GM18502 (cell line): Measurements from ENCODE around the gene PLCL2.

Experiments used
- ATAC-seq: cut with Tn5 transposase; IDR thresholded peaks from one replicate; pipeline ENCODE4 v1.9.1; 2021; ENCODE audit warnings: mild to moderate bottlenecking; ENCODE audit not compliant: unreplicated experiment, poor library complexity

The PLCL2 gene

DNA sequence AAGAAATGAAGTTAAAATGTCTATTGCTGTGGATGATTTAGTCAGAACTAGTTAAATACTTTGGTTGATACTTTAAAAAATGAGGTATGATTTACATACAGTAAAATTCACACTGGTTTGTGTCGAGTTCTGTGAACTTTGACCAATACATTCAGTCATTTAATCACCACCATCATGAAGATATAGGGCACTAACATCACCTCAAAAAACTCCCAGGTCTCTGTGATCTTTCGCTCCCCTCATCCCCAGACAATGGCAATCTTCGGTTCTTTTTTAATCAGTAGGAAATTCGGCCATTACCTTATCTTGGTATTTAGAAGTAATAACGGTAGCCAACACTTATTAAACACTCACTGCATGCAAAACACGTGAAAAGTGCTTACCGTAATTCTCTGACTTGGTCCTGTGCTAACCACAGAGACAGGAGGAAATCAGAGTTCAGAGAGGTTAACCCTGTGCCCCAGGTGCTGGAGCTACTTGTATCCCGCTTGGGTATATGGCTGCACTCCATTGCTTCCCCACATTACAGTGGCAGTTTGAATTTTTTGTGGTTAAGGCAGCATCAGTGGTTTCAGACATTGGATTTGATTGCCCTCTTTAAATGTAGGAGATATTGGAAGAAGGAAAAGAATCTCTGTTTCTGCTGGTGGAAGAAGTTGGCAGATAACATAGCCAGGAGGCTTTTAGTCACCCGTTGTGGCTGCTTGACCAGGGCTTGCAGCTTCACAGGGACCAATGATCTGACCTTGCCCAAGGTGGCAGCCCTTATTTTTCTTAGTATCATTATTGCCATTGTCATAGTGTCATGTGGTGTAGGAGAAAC, 4.2 kb downstream of the PLCL2 start:
- ATAC-seq = peak; percentile 47

DNA sequence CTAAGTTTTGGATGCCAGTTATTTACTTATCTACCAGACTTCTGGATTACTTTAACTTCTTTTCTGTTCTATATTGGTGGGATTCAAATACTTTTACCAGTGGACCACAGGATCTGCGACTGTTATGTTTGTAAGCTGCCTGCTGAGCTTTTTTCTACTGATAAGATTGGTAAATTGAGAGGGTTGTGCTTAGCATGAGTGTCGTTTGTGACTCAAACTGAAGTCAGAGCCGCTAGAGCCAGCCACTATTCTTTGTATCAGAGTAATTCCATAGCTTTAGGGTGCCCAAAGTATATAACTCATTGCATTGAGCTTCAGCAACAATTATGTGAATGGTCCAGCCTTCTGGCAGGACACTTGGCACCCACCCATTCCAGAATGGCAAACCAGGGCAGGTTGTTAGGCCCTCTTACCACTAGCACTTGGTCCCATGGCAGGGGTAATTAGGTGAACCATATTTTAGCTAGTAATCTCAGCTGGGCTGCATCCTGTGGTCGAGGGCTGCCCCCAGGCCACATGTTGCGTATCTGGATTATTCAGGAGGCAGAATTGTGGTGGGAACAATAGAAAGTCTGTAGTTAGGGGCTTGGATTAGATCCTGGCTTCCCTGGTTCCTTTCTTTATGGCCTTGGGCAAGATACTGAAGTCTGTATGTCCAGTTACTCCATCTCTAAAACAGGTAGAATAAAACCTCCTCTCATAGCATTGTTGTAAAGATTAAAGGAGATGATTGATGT, 6.0 kb downstream of the PLCL2 start:
- no peak for ATAC-seq

DNA sequence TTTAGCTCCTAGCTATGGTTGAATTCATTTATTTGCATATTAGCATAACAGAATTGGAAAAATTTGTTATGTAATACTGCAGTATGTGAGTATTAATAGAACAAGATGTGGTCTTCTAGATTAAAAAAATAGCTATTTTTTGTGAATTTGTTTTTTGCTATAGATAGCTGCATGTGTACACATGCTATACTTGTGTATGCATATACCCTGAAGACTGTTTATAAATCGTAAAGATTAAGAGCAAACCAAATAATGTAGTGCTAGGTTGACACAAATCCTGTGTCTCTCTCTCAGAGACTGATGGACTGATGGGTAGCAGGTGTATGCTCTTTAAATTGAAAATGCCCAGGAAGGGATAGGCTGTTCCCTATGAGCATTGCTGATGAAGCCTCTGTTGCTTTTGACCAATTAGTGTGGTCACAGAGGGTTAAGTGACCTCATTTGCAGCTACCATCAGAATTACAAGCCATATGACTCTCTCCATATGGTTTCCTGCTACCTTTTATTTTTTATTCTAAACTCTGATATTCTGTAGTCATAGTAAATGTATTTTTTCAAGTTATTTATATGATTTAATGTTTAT, 9.0 kb downstream of the PLCL2 start:
- no peak for ATAC-seq

DNA sequence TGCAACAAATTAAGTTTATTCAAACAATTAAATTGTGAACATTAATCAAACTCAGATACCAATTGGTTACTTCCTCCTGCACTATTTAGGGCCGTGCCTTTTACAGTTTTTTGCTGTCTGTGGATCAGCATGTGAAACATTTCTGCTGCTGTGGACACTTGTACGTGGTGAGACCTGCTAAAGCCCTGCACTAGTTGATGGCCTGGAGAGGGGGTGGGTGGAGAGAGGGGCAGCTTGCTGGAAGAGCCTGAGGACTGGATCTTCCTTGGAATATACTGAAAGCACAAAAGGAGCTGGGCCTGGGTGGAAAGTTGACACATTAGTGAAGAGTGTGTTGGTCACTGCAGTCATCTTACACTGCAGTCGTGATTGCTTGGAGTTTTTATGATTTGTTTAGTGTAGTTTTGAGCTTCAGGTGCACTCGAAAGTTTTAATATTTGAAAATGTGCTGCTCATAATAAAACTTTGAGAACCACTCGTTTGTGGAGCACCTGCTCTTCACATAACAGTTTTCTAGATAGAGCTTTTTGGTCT, 11.4 kb downstream of the PLCL2 start:
- no peak for ATAC-seq

DNA sequence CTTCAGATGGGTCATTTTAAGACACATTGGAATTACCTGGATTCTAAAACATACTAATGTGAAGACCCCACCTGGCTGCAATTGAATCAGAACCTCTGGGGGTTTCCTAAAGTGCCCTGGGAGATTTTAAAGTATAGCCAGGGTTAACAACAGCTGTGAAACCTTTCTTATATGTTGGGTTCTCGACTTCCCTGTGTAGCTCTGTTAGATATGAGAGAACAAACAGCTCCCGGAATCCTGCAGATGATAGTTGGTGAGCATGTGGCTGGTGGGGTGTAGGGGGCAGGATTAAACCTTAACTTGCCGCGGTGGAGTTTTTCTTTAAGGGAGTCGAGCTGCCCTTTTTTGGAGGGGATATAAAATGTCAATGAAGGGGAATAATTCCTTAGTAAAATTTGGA, 12.1 kb downstream of the PLCL2 start:
- ATAC-seq = no peak

DNA sequence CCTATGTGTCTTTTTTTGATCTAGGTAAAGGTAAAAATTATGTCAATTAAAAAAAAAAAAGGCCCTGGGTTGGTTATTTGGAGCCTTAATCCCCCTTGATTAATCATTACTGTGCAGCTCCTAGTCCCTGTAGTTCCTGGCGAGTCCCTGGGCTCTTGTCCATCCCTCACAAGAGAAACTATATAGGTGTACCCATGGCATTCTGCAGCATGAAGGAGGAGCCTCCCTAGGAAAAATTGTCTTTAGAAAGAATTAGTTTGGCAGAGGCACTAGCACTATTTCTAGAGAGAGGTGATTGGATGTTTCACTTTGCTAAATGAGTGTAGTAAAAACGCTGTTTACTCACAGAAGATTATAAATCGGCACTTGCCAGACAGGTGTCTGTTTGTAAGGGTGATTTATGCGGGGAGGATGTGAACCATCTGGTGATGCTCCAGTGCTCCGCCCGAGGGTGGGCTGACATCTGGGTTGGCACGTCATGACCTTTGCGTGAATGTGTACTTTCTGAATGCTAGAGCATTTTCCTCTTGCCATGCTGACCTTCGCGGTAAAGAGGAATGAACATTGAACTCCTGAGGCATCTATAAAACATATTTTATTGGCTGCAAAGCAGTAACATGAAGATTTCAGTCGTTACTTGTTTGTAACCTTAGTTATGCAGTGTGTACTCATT, 12.6 kb downstream of the PLCL2 start:
- peak; percentile 70 for ATAC-seq

DNA sequence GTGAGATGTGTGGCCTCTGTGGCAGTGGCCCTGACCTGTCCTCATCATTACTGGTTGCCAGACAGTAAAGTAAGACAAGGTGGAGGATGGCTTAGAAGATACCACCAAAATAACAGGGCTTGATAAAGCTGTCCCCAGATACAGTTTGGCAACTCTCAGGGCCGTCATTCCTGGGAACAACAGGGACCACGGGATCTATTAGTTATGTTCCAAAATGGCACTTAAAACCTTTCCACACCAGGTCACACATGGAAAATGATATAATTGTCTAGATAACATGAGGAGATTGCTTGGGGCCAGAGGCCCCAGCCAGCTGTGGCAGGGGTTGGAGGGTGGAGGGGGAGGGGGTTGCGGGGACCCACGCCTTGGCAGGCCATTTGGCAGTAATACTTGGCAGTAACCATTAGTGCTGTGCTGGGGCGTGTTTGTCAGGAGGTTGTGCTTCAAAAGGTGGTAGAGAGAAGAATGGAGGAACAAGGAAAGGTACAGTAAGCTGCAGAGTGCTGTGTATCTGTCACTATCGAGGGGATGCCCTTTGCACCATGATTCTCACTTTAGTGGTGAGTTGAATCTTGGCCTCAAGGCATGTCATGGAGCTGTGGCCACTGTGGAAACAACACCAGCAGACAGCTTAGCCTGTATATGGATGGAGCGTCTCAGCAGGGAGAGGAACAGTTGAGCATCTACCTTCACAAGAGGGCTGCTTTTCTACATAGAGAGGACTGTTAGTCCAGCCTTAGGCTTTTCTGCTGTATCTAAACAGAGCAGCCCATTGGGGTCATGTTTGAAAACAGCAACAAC, 14.0 kb downstream of the PLCL2 start:
- ATAC-seq = no peak

DNA sequence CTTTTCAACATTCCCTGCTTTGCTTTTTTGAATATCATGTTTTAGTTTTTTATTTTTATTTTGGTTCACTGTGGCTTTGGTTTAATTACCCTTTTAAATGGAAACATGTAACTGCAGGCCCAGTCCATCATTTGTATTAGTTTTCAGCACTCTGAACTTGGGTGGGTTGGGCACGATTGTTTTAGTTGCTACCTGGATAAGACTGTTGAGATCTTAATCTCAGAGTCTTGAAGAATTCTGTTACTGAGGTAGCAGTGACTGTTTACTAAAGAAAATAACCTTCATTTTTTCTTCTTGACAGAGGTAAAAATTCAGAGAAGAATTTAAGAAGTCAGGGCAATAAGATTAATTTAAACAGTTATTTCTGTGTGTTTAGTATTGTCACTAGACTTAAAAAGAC, 15.2 kb downstream of the PLCL2 start:
- no peak for ATAC-seq

DNA sequence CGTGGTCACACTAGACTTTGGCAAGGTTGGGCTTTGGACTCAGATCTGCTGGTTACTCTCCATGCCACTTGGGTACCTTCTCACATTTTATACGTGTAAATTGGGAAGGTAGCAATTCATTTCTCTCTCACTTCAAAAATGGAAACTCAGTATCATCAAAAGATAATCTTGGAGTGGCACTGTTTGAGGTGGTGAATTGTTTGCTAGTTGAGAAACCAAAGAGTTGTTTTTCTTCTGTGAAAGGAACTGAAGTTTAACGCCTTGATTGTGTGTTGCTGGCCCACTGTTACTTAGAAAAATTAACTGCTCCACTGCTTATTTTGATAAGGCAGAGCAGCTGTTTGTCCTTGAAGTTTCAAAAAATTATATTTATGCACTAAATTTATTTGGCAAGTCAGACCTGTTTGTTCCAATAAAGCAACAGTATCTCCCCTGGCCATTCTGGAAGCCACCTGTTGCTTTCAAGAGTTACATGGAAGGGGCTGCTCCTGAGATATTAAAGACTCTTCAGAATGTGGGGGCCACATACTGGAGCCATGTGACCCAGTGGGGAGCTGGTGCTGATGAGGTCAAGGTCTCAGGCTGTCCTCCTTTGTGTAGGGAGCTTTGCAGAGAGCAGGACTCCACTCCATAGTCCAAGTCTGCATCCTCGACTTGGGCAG, 16.2 kb downstream of the PLCL2 start:
- no peak for ATAC-seq

DNA sequence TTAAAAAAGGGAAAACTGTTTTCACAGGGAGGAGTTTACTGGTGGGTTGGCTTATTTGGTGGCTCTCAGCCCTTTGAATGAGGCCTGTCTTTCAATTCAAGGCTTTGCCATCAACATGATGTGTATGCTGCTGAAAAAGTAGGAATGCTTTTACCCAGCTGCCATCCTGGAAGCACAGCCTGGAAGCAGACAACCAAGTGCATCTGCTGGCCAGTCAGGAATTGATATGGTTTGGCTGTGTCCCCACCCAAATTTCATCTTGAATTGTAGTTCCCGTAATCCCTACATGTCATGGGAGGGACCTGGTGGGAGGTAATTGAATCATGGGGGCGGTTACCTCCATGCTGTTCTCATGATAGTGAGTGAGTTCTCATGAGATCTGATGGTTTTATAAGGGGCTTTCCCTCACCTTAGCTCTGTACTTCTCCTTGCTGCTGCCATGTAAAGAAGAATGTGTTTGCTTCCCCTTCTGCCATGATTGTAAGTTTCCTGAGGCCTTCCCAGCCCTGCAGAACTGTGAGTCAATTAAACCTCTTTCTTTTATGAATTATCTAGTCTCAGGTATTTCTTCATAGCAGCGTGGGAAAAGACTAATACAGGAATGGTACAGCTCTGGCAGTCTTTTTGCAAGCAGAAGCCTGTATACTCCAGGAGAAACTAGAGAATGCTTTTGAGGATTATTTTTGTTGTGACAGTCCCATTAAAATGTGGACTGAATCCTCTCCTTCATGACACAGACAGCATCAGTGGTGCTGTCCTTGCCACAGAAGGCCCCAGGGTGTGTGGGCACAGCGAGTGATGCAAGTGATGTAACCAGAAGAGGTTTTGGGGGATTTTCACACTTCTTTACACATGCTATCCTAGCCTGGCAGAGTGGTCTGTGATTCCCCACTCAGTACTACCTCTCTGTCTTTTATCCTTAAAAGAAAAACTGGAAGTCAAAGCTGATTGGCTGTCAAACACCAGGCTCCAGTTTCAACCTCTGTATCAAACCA, 20.0 kb downstream of the PLCL2 start:
- ATAC-seq = no peak

DNA sequence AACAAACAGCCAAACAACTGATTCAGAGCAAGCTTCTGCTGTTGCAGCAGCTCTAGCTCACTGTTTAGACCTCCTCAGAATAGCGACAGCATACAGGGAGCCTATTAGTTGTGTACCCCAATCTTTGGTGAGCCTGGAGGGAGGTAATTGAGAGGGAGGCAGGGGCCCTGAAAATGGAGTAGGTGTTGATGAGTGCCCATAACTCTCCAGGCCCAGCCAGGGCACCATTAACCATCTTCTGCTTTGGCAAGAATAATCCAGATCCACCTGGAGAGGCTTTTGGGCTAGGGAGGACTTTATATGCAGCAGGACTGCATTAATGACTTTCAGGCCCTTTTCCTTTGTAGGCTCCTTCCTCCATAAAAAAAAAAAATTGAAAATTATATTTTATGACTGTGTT, 20.9 kb downstream of the PLCL2 start:
- no peak for ATAC-seq

DNA sequence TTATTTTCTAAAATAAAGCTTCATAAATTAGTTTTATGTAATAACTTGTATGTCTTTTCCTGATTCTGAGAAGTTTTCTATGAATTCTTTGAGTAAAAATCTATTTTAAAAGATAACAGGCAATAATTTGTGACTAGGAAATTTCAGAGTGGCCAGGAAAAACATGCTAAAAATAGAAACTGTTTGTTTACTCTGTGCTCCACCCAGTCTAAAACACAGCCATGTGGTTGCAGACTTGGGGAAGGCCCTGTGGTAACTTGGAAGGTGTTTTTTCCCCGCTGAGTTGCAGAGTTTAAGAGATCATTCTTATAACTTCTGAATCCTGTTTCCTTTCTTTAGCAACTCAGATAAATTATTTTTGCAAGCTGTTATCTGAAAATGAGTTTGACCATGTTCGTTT, 21.9 kb downstream of the PLCL2 start:
- ATAC-seq = peak; percentile 41

DNA sequence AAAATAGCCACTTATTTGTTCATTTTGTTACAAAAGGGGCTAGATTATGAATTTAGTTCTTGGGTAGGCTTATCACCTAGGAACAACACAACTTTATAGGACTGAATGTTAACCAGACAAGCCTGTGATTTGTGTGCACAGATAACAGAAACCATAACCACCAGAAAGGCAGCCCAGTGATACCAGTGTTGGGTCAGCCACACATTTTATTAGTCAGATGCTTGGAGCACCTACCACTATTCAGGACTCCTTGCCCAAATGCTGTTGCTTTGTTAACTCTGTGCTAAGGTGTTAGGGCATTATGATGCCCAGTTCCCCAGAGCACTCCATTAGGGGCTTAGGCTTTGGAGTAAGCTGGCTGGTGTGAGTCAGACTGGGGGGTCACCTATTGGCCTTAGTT, 22.5 kb downstream of the PLCL2 start:
- peak; percentile 72 for ATAC-seq

DNA sequence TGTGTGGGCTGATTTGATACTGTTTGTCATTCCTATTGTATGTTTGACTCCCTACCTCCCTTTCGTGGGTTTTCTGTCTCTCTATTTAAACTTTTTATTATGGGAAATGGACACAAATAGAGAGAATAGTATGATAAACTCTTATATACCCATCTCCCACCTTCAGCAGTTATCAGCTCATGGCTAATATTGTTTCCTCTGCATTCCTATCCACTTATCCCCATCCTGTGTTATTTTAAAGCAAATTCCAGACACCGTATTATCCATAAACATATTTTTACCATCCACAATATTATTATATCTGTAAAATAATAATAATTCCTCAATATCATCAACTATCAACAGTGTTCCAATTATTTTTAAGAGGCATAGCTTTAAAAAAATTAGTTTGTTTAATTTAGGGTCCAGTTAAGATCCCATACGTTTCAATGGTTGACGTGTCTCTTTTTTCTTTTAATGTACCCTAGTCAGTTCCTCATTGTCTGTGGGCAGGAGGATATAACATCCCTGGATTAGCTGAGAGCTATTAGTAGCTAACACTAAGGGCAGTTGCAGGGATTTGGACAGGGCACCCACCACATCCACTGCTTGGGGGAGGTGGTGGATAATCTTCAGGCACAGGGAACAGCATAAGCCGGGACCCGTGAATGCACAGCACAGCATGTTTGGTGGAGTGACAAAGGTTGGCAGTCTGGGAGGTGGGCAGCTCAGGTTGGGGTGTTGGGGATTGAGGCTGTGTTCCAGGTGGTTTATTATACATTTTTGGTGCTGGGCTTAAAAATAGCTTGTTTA, 23.5 kb downstream of the PLCL2 start:
- no peak for ATAC-seq

DNA sequence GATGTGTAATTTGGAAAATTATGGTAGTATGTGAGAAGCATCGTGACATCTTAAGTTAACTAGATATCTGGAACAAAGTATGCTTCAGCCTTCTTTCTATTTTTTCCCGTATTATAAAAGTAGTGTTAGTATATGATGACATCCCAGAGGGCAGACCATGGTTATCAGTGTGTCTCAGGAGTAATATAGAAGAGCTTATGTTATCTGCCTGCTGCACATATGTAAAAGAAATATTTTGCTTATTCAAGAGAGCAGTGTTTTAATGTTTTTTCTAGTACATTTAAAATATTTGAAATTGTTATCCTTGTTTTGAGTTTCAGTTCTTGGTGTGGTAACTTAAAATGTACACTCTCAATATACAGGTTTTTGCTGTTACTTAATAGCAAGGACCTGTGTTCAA, 24.1 kb downstream of the PLCL2 start:
- ATAC-seq = no peak

DNA sequence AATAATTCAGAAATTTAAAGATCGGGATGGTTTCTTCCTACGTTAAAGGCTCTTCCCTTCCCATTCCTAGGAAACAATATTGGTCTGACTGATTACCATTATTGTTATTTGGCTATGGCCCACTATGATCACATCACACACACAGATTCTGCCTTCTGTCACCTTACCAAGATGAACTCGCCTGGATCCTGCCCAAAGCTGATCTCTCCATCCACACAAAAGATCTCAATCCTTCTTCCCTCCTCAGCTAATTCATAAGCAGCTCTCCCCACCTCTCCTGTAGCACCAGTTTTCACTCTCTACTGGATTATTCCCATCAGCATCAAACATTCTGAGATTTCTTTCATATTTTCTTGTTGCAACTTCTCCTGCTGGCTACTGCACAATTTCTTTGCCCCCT, 25.0 kb downstream of the PLCL2 start:
- ATAC-seq = no peak

DNA sequence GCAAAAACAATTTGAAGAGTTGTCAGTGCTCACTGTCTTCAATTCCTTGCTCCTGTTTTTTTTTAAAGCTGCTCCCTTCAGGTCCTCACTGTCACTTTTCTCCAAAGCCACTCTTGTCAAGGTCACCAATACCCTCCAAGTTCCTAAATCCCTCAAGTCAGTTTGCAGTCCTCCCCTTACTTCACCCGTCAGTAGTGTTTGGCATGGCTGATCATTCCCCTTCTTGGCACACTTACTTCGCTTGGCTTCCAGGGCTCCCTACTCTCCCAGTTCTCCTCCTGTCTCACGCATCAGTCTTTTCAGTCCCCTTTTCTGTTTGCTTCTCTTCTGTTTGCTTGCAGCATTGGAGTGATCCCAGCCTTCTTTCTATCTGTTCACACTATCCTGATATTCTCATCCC, 25.5 kb downstream of the PLCL2 start:
- ATAC-seq = no peak
